NOMO-1 (cell line): Measurements from ENCODE around the gene YPEL1.

Source experiments
- DNase-seq, 2 experiments: peaks; one replicate each; lab custom pipeline; 2025; ENCODE audit not compliant: unreplicated experiment in 2 of 2; lab: John Stamatoyannopoulos, UW

Gene YPEL1

GRCh38 chr22:21660904-21661303, 74.7 kb downstream of the YPEL1 start:
- no peak for DNase-seq

GRCh38 chr22:21659864-21660525, 75.6 kb downstream of the YPEL1 start:
- DNase-seq: no peak

GRCh38 chr22:21657360-21658032, 78.1 kb downstream of the YPEL1 start:
- DNase-seq: peak; percentile 82 to 83

GRCh38 chr22:21657020-21657359, 78.6 kb downstream of the YPEL1 start:
- DNase-seq: no peak

- DNase-seq: no peak
Measured at GRCh38 chr22:21652547-21653545, 82.7 kb downstream of the YPEL1 start.

GRCh38 chr22:21652010-21652546, 83.5 kb downstream of the YPEL1 start:
- DNase-seq: peak; percentile 91

- no peak for DNase-seq
Measured at GRCh38 chr22:21651521-21652009, 84.0 kb downstream of the YPEL1 start.

GRCh38 chr22:21650823-21651520, 84.6 kb downstream of the YPEL1 start:
- no peak for DNase-seq

- no peak for DNase-seq
Measured at GRCh38 chr22:21650280-21650679, 85.3 kb downstream of the YPEL1 start.
